SU-DHL-6 (cell line): ENCODE measurements around the gene ODF2L.

Source experiments
- CTCF ChIP-seq: fragments of 200-600 bp; sonication (generic); IDR thresholded peaks from one replicate; pipeline ENCODE4 v1.5.1; 2017; ENCODE audit warnings: antibody characterized with exemption, mild to moderate bottlenecking, low read length, moderate library complexity; ENCODE audit not compliant: insufficient read depth, poor library complexity, severe bottlenecking
- EZH2phosphoT487 ChIP-seq: fragments of 200-600 bp; sonication (generic), shearing (Covaris generic); conservative IDR thresholded peaks from 2 replicates; pipeline ENCODE4 v1.6.1; 2018; ENCODE audit warnings: mild to moderate bottlenecking, antibody characterized with exemption, low read length, moderate library complexity, mixed read lengths

GRCh38 chr1:86345042-86345441 is 51.1 kb downstream of the ODF2L start:
- TF ChIP-seq CTCF = no peak
- no peak for TF ChIP-seq EZH2phosphoT487
